ENCODE measurements around the gene CA12. TPM values are rescaled to one million over a fixed set of nuclear protein-coding genes. Genes with fewer than 3 reads are reported as not detected.

CA12 gene
- total RNA-seq, 1 experiment from 2014 or later: 2.8 TPM

DNA sequence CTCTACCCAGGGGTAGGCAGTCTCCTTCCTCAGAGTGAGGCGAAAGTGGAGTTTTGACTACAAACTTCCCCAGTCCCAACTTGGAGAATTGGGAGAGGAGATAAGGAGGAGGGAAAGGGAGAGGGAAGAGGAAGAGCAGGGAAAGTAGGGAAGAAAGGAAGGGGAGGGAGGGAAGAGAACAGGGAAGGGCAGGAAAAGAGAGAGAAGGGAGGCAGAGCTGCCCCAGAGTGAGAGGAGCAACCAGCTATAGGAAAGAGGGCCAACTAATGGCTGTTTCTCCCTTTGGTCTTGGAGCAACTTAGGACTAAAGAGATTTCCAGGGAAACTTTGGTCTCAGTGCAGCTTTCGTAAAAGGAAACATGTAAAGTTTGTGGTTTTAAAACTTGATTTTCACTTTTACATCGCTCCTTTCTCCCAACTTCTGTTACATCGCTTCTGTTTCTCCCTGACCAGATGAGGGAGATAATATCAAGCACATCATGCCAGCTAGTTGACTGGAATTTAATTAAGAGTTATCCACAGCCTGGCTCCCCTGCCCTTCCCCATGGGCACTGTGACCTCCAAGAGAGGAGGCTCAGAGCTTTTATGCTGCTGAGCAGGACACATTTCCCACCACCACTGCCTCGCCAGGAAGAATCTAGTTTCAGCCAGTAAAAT lies 1.4 kb downstream of the CA12 start (continued):
- TF ChIP-seq, protein P1, sequence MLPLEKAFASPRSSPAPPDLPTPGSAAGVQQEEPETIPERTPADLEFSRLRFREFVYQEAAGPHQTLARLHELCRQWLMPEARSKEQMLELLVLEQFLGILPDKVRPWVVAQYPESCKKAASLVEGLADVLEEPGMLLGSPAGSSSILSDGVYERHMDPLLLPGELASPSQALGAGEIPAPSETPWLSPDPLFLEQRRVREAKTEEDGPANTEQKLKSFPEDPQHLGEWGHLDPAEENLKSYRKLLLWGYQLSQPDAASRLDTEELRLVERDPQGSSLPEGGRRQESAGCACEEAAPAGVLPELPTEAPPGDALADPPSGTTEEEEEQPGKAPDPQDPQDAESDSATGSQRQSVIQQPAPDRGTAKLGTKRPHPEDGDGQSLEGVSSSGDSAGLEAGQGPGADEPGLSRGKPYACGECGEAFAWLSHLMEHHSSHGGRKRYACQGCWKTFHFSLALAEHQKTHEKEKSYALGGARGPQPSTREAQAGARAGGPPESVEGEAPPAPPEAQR (CRISPR knock-in tag; IDR thresholded peaks at IDR 0.05): no peak
- TF ChIP-seq EMX1 (CRISPR knock-in tag; IDR thresholded peaks at IDR 0.05) (no peak), ZNF423 (CRISPR knock-in tag; IDR thresholded peaks at IDR 0.05) (no peak), CREB1 (CRISPR knock-in tag; IDR thresholded peaks at IDR 0.05) (no peak), MYBL2 (CRISPR knock-in tag; IDR thresholded peaks at IDR 0.05) (no peak), ZNF671 (CRISPR knock-in tag; IDR thresholded peaks at IDR 0.05) (no peak), SMAD3 (CRISPR knock-in tag; IDR thresholded peaks at IDR 0.05; ENCODE audit: borderline replicate concordance) (no peak)
- TF ChIP-seq, protein P2, sequence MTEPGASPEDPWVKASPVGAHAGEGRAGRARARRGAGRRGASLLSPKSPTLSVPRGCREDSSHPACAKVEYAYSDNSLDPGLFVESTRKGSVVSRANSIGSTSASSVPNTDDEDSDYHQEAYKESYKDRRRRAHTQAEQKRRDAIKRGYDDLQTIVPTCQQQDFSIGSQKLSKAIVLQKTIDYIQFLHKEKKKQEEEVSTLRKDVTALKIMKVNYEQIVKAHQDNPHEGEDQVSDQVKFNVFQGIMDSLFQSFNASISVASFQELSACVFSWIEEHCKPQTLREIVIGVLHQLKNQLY (CRISPR knock-in tag; IDR thresholded peaks at IDR 0.05): no peak
- TF ChIP-seq, protein P3, sequence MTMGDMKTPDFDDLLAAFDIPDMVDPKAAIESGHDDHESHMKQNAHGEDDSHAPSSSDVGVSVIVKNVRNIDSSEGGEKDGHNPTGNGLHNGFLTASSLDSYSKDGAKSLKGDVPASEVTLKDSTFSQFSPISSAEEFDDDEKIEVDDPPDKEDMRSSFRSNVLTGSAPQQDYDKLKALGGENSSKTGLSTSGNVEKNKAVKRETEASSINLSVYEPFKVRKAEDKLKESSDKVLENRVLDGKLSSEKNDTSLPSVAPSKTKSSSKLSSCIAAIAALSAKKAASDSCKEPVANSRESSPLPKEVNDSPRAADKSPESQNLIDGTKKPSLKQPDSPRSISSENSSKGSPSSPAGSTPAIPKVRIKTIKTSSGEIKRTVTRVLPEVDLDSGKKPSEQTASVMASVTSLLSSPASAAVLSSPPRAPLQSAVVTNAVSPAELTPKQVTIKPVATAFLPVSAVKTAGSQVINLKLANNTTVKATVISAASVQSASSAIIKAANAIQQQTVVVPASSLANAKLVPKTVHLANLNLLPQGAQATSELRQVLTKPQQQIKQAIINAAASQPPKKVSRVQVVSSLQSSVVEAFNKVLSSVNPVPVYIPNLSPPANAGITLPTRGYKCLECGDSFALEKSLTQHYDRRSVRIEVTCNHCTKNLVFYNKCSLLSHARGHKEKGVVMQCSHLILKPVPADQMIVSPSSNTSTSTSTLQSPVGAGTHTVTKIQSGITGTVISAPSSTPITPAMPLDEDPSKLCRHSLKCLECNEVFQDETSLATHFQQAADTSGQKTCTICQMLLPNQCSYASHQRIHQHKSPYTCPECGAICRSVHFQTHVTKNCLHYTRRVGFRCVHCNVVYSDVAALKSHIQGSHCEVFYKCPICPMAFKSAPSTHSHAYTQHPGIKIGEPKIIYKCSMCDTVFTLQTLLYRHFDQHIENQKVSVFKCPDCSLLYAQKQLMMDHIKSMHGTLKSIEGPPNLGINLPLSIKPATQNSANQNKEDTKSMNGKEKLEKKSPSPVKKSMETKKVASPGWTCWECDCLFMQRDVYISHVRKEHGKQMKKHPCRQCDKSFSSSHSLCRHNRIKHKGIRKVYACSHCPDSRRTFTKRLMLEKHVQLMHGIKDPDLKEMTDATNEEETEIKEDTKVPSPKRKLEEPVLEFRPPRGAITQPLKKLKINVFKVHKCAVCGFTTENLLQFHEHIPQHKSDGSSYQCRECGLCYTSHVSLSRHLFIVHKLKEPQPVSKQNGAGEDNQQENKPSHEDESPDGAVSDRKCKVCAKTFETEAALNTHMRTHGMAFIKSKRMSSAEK (CRISPR knock-in tag; IDR thresholded peaks at IDR 0.05; ENCODE audit: borderline replicate concordance): no peak
- TF ChIP-seq, protein P4, sequence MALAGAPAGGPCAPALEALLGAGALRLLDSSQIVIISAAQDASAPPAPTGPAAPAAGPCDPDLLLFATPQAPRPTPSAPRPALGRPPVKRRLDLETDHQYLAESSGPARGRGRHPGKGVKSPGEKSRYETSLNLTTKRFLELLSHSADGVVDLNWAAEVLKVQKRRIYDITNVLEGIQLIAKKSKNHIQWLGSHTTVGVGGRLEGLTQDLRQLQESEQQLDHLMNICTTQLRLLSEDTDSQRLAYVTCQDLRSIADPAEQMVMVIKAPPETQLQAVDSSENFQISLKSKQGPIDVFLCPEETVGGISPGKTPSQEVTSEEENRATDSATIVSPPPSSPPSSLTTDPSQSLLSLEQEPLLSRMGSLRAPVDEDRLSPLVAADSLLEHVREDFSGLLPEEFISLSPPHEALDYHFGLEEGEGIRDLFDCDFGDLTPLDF (CRISPR knock-in tag; IDR thresholded peaks at IDR 0.05): no peak
- TF ChIP-seq, protein P5, sequence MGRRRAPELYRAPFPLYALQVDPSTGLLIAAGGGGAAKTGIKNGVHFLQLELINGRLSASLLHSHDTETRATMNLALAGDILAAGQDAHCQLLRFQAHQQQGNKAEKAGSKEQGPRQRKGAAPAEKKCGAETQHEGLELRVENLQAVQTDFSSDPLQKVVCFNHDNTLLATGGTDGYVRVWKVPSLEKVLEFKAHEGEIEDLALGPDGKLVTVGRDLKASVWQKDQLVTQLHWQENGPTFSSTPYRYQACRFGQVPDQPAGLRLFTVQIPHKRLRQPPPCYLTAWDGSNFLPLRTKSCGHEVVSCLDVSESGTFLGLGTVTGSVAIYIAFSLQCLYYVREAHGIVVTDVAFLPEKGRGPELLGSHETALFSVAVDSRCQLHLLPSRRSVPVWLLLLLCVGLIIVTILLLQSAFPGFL (CRISPR knock-in tag; IDR thresholded peaks at IDR 0.05; ENCODE audit: borderline replicate concordance): no peak

DNA sequence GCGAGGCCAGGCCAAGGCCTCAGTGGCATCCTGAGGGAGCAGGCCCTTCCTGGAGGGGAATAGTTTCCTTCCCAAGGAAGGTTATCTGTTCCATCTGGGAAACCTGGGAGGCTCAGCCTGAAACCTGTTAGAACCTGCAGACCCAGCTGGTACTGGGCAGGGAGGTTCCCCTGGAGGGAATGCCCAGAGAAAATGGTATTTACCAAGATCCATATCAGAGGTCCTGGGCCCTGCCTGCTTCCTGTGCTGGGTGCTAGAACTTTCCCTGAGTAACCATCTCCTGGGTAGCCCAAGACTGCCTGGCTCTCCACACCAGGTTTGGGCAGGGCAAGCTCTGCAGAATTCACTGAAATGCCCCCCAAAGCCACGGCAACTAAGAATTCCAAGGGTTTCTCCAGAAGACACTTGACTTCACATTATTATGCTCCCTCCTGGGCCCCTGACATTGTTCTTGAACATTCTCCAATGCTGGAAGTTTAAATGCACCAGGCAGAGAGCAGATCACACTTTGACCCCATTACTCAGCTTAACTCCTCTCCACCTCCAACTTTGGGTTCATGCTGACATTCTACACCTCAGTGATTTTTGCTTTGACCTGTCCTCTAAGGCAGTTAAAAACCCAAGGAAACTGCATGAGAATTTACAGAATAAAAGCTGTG lies 2.0 kb downstream of the CA12 start:
- POLR2A ChIA-PET: no interaction called here
- ATAC-seq (no peak), DNase-seq (ENCODE audit: low spot score) (no peak)
- Mint-ChIP-seq H3K9me3 (no peaks in the 10 kb centered on the region), H3K36me3 (no peaks in the 10 kb centered on the region), H3K27me3 (ENCODE audit: low read depth) (peaks cover 59% of the 10 kb centered on the region), H3K4me3 (no peak overlapping the region), H3K4me1 (peaks cover 44% of the 10 kb centered on the region), H3K27ac (no peak overlapping the region)
- CTCF ChIA-PET: interaction anchor here (0.6 to 1.3 kb wide), 3 partner anchors 10 to 442 kb away, joined by 3 to 5 read pairs (median 4); no protein-coding TSS in a partner anchor
- TF ChIP-seq, protein P6, sequence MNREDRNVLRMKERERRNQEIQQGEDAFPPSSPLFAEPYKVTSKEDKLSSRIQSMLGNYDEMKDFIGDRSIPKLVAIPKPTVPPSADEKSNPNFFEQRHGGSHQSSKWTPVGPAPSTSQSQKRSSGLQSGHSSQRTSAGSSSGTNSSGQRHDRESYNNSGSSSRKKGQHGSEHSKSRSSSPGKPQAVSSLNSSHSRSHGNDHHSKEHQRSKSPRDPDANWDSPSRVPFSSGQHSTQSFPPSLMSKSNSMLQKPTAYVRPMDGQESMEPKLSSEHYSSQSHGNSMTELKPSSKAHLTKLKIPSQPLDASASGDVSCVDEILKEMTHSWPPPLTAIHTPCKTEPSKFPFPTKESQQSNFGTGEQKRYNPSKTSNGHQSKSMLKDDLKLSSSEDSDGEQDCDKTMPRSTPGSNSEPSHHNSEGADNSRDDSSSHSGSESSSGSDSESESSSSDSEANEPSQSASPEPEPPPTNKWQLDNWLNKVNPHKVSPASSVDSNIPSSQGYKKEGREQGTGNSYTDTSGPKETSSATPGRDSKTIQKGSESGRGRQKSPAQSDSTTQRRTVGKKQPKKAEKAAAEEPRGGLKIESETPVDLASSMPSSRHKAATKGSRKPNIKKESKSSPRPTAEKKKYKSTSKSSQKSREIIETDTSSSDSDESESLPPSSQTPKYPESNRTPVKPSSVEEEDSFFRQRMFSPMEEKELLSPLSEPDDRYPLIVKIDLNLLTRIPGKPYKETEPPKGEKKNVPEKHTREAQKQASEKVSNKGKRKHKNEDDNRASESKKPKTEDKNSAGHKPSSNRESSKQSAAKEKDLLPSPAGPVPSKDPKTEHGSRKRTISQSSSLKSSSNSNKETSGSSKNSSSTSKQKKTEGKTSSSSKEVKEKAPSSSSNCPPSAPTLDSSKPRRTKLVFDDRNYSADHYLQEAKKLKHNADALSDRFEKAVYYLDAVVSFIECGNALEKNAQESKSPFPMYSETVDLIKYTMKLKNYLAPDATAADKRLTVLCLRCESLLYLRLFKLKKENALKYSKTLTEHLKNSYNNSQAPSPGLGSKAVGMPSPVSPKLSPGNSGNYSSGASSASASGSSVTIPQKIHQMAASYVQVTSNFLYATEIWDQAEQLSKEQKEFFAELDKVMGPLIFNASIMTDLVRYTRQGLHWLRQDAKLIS (CRISPR knock-in tag; IDR thresholded peaks at IDR 0.05; ENCODE audit: borderline replicate concordance): no peak
- TF ChIP-seq NFE2L1 (CRISPR knock-in tag; IDR thresholded peaks at IDR 0.05): no peak
- no peak for TF ChIP-seq PRRX2 (CRISPR knock-in tag; IDR thresholded peaks at IDR 0.05)
- TF ChIP-seq, protein P7, sequence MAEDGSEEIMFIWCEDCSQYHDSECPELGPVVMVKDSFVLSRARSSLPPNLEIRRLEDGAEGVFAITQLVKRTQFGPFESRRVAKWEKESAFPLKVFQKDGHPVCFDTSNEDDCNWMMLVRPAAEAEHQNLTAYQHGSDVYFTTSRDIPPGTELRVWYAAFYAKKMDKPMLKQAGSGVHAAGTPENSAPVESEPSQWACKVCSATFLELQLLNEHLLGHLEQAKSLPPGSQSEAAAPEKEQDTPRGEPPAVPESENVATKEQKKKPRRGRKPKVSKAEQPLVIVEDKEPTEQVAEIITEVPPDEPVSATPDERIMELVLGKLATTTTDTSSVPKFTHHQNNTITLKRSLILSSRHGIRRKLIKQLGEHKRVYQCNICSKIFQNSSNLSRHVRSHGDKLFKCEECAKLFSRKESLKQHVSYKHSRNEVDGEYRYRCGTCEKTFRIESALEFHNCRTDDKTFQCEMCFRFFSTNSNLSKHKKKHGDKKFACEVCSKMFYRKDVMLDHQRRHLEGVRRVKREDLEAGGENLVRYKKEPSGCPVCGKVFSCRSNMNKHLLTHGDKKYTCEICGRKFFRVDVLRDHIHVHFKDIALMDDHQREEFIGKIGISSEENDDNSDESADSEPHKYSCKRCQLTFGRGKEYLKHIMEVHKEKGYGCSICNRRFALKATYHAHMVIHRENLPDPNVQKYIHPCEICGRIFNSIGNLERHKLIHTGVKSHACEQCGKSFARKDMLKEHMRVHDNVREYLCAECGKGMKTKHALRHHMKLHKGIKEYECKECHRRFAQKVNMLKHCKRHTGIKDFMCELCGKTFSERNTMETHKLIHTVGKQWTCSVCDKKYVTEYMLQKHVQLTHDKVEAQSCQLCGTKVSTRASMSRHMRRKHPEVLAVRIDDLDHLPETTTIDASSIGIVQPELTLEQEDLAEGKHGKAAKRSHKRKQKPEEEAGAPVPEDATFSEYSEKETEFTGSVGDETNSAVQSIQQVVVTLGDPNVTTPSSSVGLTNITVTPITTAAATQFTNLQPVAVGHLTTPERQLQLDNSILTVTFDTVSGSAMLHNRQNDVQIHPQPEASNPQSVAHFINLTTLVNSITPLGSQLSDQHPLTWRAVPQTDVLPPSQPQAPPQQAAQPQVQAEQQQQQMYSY (CRISPR knock-in tag; IDR thresholded peaks at IDR 0.05): no peak
- no peak for TF ChIP-seq MYBL2 (CRISPR knock-in tag; IDR thresholded peaks at IDR 0.05)
- TF ChIP-seq, protein P8, sequence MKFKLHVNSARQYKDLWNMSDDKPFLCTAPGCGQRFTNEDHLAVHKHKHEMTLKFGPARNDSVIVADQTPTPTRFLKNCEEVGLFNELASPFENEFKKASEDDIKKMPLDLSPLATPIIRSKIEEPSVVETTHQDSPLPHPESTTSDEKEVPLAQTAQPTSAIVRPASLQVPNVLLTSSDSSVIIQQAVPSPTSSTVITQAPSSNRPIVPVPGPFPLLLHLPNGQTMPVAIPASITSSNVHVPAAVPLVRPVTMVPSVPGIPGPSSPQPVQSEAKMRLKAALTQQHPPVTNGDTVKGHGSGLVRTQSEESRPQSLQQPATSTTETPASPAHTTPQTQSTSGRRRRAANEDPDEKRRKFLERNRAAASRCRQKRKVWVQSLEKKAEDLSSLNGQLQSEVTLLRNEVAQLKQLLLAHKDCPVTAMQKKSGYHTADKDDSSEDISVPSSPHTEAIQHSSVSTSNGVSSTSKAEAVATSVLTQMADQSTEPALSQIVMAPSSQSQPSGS (CRISPR knock-in tag; IDR thresholded peaks at IDR 0.05; ENCODE audit: borderline replicate concordance, low read depth): no peak
